ENCODE measurements around the gene FRS2.
"Not testable (repeated sequence)": the region's sequence is repeated elsewhere in the genome, so short reads cannot be mapped to it uniquely, and the experiment has no call there.

Gene FRS2

DNA sequence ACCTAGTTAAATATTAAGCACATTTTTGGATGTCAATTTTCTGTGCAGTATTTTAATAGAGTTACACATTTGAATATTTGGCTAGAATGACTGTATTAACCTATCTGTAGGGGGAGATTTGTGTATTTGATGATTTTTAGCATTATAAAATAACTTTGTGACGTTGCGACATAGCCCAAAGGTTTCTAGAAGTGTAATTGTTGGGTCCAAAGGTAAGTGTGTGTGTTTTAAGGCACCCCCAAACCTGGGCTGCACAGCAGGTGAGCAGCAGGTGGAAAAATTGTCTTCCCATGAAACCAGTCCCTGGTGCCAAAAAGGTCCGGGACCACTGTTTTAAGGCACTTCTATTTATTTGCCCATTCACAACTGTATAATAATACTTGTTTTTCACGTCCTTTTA lies 118.3 kb downstream of the FRS2 start:
- DNase-seq, result no peak

DNA sequence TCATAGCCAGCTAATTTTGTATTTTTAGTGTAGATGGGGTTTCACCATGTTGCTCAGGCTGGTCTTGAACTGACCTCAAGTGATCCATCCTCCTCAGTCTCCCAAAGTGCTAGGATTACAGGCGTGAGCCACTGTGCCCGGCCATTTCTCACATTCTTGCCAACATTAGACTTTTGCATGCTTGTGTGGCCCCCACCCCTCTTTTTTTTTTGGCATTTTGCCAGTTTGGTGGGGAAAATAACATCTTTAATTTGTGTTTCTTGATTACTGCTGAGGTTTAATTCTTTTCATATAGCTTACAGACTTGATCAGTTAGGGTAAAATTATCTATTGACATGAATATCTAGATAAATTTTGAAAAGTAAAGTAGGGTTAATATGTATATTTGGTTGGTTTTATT lies 118.9 kb downstream of the FRS2 start:
- no peak for DNase-seq

- no peak for DNase-seq
Measured at GRCh38 chr12:69595689-69596088, 125.5 kb downstream of the FRS2 start.

DNA sequence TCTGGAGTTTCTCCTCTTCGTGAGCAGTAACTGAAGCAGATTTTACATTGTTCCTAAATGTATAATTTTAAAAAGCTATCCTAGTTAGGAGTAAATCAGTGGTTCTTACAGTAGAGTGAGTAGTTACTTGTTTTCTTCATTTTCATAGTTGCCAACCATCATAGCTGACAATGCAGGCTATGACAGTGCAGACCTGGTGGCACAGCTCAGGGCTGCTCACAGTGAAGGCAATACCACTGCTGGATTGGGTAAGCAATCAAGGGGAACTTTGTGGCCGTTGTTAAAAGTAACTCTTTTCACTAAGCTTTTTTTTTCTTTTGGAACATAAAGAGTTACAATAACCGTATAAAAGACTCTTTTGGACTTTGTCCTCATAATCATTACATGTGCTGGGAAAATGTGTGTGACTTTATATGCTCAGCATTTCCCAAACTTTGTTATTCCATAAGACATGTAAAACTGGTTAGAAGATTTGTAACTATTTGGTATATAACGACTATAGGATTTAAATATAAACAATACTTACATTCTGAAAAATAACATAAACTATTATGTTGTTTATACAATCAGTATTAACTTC lies 128.1 kb downstream of the FRS2 start:
- no peak for DNase-seq

- DNase-seq, result no peak
Measured at GRCh38 chr12:69600804-69601203, 130.6 kb downstream of the FRS2 start.

GRCh38 chr12:69601962-69602685 lies 131.9 kb downstream of the FRS2 start:
- no peak for DNase-seq

GRCh38 chr12:69602954-69603353 lies 132.8 kb downstream of the FRS2 start:
- DNase-seq, result no peak

DNA sequence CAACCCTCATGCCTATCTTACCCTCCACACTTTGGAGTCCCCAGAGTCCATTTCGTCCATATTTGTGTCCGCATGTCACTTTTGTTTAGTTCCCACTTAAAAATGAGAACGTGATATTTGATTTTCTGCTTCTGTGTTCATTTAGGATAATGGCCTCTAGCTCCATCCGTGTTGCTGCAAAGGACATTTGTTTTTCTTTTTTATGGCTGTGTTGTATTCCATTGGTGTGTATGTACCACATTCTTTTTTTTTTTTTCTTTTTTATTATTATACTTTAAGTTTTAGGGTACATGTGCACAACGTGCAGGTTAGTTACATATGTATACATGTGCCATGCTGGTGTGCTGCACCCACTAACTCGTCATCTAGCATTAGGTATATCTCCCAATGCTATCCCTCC lies 133.4 kb downstream of the FRS2 start:
- DNase-seq, result not testable (repeated sequence)

DNA sequence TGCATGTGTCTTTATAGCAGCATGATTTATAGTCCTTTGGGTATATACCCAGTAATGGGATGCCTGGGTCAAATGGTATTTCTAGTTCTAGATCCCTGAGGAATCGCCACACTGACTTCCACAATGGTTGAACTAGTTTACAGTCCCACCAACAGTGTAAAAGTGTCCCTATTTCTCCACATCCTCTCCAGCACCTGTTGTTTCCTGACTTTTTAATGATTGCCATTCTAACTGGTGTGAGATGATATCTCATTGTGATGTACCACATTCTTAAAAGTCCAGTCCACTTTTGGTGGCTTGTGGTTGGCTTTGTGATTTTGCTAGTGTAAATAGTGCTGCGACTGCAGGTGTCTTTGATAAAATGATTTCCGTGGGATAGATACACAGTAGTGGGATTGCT lies 134.1 kb downstream of the FRS2 start:
- not testable (repeated sequence) for DNase-seq

DNA sequence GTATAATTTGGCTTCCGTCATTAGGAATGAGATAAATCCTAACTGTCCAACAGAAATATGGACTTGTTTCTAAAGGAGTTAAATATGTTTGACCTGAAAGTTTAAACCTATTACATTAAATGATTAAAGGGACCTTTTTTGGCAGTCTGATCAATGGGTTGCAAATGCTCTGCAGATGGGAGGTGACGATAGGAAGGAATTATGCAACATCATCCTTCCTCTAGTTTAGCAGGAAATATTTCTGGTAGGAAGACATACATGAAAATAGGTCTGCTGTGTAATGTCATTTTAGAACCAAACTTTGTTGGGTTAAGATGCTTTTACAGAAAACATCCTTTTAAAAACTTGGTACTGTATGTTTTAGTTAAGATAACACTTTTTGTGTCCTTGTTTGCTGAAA lies 137.9 kb downstream of the FRS2 start:
- DNase-seq, result no peak

- no peak for DNase-seq
Measured at GRCh38 chr12:69610126-69610525, 139.9 kb downstream of the FRS2 start.

GRCh38 chr12:69610729-69611128 lies 140.5 kb downstream of the FRS2 start, which contains the start of gene LRRC10:
Gene LRRC10 (minus strand): TSS chr12:69610907. CDS start chr12:69610838, 69 bp downstream.
- no peak for DNase-seq

DNA sequence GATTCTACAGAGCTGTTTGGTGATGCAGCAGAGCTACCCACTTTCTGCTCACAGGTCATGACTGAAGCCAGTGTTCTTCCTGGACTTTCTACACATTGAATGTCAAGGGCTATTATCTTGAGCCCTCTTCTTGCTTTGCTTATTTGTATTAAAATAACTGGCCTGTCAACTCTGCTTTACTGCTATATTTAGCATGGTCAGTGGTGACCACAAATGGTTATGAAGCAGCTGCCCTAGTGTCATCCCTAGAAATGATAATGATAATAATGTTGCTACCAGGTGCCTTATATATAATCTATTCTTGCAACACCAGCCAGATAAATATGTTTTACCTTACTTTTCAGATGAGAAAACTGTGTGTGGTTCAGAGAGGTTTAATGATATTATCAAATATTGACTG lies 143.2 kb downstream of the FRS2 start:
- no peak for DNase-seq

DNA sequence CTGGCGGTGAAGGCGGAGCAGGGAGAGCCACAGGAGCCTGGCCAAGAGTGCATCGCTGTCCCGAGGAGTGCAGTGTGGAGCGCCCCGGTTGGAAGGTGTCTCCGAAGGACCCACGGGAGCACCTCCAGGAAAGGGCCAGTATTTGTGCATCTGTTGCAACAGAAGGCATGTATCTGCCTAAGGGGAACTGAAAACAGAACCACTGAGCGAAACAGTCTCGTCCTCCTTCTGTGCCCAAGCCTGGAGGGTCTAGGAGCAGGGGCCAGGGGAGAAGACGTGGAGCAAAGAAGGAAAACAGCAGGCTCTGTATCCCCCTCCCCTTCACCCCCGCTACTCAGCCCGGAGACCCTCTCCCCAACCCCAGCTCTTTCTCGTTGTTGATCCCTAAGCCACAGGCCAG lies 145.8 kb downstream of the FRS2 start:
- DNase-seq, result no peak

- no peak for DNase-seq
Measured at GRCh38 chr12:69619050-69619449, 148.9 kb downstream of the FRS2 start.

GRCh38 chr12:69620077-69620476 lies 149.9 kb downstream of the FRS2 start:
- DNase-seq, result no peak

DNA sequence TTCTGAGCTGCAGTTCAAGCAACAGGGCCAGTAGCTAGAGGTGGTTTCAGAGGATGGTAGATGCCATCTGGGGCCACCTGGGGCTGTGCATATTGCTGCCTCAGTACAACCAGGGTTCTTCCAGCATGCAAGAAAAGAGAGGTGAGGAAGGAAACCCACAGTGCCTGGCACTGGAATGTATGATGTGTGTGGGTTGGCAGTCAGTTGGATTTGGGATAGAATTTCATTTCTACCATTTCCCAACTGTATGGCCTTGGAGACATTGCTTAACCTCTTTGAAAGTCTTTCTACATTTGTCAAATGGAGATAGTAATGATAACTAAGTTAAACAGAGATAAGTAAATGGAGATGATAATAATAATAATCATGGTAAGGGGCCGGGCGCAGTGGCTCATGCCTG lies 150.7 kb downstream of the FRS2 start:
- no peak for DNase-seq

DNA sequence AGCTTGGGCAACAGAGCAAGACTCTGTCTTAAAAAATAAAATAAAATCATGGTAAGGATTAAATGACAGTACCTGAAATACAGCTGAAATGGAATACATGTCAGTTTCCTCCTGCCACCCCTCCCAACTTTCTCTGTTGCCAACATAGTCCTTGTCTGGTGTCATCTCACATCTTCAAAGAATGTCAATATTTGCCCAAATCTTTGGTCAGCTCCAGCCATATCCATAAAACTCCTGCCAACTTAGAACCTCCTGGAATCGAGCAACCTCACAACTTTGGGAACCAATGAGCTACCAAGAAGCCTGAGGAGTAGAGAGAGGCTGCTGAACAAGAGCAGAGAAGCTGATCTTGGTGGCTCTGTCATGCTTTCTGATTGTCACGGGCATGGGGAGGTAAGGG lies 151.4 kb downstream of the FRS2 start:
- no peak for DNase-seq

- no peak for DNase-seq
Measured at GRCh38 chr12:69623970-69624369, 153.8 kb downstream of the FRS2 start.

GRCh38 chr12:69627501-69627900 lies 157.3 kb downstream of the FRS2 start:
- no peak for DNase-seq
